ENCODE data around the gene FGFR4.
A peak's percentile ranks its signal among the peaks of the same experiment; 100 is the strongest.
"Not testable (repeated sequence)": the region's sequence is repeated elsewhere in the genome, so short reads cannot be mapped to it uniquely, and the experiment has no call there.

FGFR4 gene

DNA sequence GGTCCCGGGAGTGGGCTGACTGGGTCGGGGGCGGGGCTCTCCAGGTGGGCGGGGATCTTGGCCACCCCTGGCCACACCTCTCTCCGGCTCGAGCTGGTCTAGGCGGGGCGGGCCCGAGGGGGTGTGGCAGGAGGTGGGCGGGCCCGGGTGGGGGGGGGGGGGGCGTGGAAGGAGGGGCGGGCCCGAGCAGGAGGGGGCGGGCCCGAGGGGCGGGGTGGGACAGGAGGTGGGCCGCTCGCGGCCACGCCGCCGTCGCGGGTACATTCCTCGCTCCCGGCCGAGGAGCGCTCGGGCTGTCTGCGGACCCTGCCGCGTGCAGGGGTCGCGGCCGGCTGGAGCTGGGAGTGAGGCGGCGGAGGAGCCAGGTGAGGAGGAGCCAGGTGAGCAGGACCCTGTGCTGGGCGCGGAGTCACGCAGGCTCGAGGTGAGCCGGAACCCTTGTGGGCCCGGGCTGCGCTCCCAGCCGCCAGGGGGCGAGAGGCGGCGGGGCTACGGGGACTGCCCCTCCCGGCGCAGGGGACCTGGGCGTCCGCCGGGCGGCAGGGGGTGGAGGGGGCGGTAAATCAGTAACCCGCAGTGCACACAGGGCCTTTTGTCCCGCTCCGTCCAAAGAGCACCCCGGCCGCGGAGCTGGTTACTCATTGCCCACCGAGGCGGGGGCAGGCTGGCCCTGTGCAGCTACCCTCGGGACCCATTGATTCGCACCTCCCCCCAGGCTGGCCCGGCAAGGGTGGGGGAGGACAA, at the start of gene FGFR4:
TSS of gene FGFR4 (plus strand) at position 262 of the 744 bp plus-strand sequence. CDS start 2,688 bp downstream, outside the sequence.
- H3K9ac ChIP-seq (ENCODE audit: low read depth, low read length), result peak within 1 kb of the TSS; percentile 84
- peak within 1 kb of the TSS; percentile 84 for H3K4me3 ChIP-seq (ENCODE audit: low read length)
- peaks cover 17% of the 10 kb centered on the region for H3K36me3 ChIP-seq (ENCODE audit: insufficient read depth, low read depth, low read length)
- no peaks in the 10 kb centered on the region for H3K27me3 ChIP-seq (ENCODE audit: insufficient read depth, low read length)
- no peaks in the 10 kb centered on the region for H3K9me3 ChIP-seq (ENCODE audit: insufficient read depth, low read depth, low read length)
- H3K4me1 ChIP-seq (ENCODE audit: insufficient read depth, low read length), result peaks cover 4% of the 10 kb centered on the region; the same call in 1 of the 2 replicates
- H3K27ac ChIP-seq (ENCODE audit: low read length), result peak within 1 kb of the TSS; percentile 63

GRCh38 chr5:177036921-177037320, 49.8 kb upstream of the FGFR4 start:
- H3K27me3 ChIP-seq (ENCODE audit: insufficient read depth, low read length), result no peaks in the 10 kb centered on the region
- H3K9me3 ChIP-seq (ENCODE audit: insufficient read depth, low read depth, low read length), result no peaks in the 10 kb centered on the region
- H3K36me3 ChIP-seq (ENCODE audit: insufficient read depth, low read depth, low read length), result peaks cover 23% of the 10 kb centered on the region

DNA sequence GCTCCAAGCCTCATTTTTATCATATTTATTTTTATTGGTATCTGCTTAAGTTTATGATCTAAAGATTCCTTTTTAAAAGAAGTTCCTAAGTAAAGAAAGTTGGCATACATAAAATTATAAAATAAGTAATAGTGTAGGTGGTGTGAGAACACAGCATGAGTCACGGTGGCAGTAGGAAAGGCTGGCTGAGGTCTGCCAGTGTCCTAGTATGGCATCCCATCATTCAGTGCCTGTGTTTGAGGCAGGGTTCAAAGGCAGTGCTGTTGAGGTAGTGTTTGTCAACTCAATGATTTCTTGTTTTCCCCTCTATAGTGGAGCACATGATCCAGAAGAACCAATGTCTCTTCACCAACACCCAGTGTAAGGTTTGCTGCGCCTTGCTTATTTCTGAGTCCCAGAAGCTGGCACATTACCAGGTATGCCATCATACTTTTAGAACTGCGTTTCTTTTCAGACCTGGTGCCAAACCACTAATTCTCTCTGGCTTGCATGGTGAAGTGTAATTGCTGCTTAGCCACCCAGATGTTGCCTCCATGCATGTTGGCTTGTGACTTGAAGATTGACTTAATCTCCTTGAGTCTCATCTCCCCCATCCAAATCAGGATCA, 45.8 kb upstream of the FGFR4 start:
- Histone ChIP-seq H3K27me3 (ENCODE audit: insufficient read depth, low read length) (no peaks in the 10 kb centered on the region), H3K4me3 (ENCODE audit: low read length) (no peak overlapping the region), H3K9me3 (ENCODE audit: insufficient read depth, low read depth, low read length) (no peaks in the 10 kb centered on the region), H3K4me1 (ENCODE audit: insufficient read depth, low read length) (peaks cover 8% of the 10 kb centered on the region; the same call in 1 of the 2 replicates), H3K36me3 (ENCODE audit: insufficient read depth, low read depth, low read length) (peaks cover 60% of the 10 kb centered on the region), H3K27ac (ENCODE audit: low read length) (no peak overlapping the region), H3K9ac (ENCODE audit: low read depth, low read length) (no peak overlapping the region)

More at GRCh38 chr5:177036921-177037320, 49.8 kb upstream of the FGFR4 start:
- Histone ChIP-seq H3K27ac (ENCODE audit: low read length) (no peak overlapping the region), H3K4me1 (ENCODE audit: insufficient read depth, low read length) (peaks cover 10% of the 10 kb centered on the region; the same call in 1 of the 2 replicates), H3K4me3 (ENCODE audit: low read length) (no peak overlapping the region), H3K9ac (ENCODE audit: low read depth, low read length) (no peak overlapping the region)

GRCh38 chr5:177041936-177042335, 44.8 kb upstream of the FGFR4 start:
- no peak overlapping the region for H3K4me3 ChIP-seq (ENCODE audit: low read length)
- H3K9me3 ChIP-seq (ENCODE audit: insufficient read depth, low read depth, low read length), result no peaks in the 10 kb centered on the region
- no peaks in the 10 kb centered on the region for H3K4me1 ChIP-seq (ENCODE audit: insufficient read depth, low read length)
- H3K27ac ChIP-seq (ENCODE audit: low read length), result no peak overlapping the region
- H3K36me3 ChIP-seq (ENCODE audit: insufficient read depth, low read depth, low read length), result peaks cover 69% of the 10 kb centered on the region
- no peaks in the 10 kb centered on the region for H3K27me3 ChIP-seq (ENCODE audit: insufficient read depth, low read length)
- H3K9ac ChIP-seq (ENCODE audit: low read depth, low read length), result no peak overlapping the region

DNA sequence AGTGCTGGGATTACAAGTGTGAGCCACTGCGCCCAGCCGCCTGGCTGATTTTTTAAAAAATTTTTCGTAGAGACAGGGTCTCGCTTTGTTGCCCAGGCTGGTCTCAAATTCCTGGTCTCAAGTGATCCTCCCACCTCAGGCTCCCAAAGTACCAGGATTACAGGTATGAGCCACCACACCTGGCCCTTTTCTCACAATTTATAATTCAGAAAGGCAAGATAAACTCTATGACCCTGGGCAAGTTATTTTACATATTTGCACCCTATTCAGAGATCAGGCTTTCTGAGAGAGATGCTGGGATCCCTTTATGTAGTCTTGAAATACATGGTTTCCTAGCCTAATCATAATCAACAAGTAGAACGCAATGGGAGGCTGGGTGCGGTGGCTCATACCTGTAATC, 43.6 kb upstream of the FGFR4 start:
- no peak overlapping the region for H3K9ac ChIP-seq (ENCODE audit: low read depth, low read length)
- H3K27me3 ChIP-seq (ENCODE audit: insufficient read depth, low read length), result no peaks in the 10 kb centered on the region
- H3K9me3 ChIP-seq (ENCODE audit: insufficient read depth, low read depth, low read length), result no peaks in the 10 kb centered on the region
- peaks cover 71% of the 10 kb centered on the region for H3K36me3 ChIP-seq (ENCODE audit: insufficient read depth, low read depth, low read length)
- H3K27ac ChIP-seq (ENCODE audit: low read length), result no peak overlapping the region
- H3K4me1 ChIP-seq (ENCODE audit: insufficient read depth, low read length), result no peaks in the 10 kb centered on the region
- no peak overlapping the region for H3K4me3 ChIP-seq (ENCODE audit: low read length)

- H3K27ac ChIP-seq (ENCODE audit: low read length), result no peak overlapping the region
- no peak overlapping the region for H3K9ac ChIP-seq (ENCODE audit: low read depth, low read length)
- no peaks in the 10 kb centered on the region for H3K9me3 ChIP-seq (ENCODE audit: insufficient read depth, low read depth, low read length)
- no peaks in the 10 kb centered on the region for H3K27me3 ChIP-seq (ENCODE audit: insufficient read depth, low read length)
- H3K36me3 ChIP-seq (ENCODE audit: insufficient read depth, low read depth, low read length), result peaks cover 72% of the 10 kb centered on the region
- no peaks in the 10 kb centered on the region for H3K4me1 ChIP-seq (ENCODE audit: insufficient read depth, low read length)
- no peak overlapping the region for H3K4me3 ChIP-seq (ENCODE audit: low read length)
These were observed 42.8 kb upstream of the FGFR4 start for GRCh38 chr5:177043958-177044357.

DNA sequence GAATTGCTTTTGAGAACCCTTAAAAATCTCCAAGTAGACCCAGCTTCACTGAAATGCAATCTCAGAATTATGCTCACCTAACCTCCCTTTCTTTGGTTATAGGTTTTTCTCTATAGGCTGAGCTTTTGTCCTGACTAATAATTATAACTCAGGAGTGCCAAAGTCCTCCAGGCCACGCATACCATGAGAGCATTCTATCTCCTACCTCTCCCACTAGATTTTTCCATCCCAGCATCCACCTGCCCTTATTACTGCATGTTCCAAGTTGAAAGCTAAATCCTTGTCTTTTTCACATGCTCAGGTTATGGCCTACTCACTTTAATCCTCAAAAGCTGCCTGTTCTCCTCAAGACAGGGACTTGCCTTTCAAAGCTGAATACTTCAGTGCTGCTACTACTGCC, 42.1 kb upstream of the FGFR4 start:
- H3K9me3 ChIP-seq (ENCODE audit: insufficient read depth, low read depth, low read length), result no peaks in the 10 kb centered on the region
- H3K27ac ChIP-seq (ENCODE audit: low read length), result no peak overlapping the region
- no peak overlapping the region for H3K9ac ChIP-seq (ENCODE audit: low read depth, low read length)
- H3K4me1 ChIP-seq (ENCODE audit: insufficient read depth, low read length), result no peaks in the 10 kb centered on the region
- no peak overlapping the region for H3K4me3 ChIP-seq (ENCODE audit: low read length)
- peaks cover 79% of the 10 kb centered on the region for H3K36me3 ChIP-seq (ENCODE audit: insufficient read depth, low read depth, low read length)
- H3K27me3 ChIP-seq (ENCODE audit: insufficient read depth, low read length), result no peaks in the 10 kb centered on the region

- H3K27me3 ChIP-seq (ENCODE audit: insufficient read depth, low read length), result no peaks in the 10 kb centered on the region
- no peak overlapping the region for H3K9ac ChIP-seq (ENCODE audit: low read depth, low read length)
- no peaks in the 10 kb centered on the region for H3K9me3 ChIP-seq (ENCODE audit: insufficient read depth, low read depth, low read length)
- no peak overlapping the region for H3K27ac ChIP-seq (ENCODE audit: low read length)
- H3K4me3 ChIP-seq (ENCODE audit: low read length), result no peak overlapping the region
- peaks cover 86% of the 10 kb centered on the region for H3K36me3 ChIP-seq (ENCODE audit: insufficient read depth, low read depth, low read length)
- H3K4me1 ChIP-seq (ENCODE audit: insufficient read depth, low read length), result no peaks in the 10 kb centered on the region
These were observed 41.1 kb upstream of the FGFR4 start for GRCh38 chr5:177045631-177046030.

GRCh38 chr5:177048531-177048930, 38.2 kb upstream of the FGFR4 start:
- not testable (repeated sequence) for H3K9ac ChIP-seq (ENCODE audit: low read depth, low read length); H3K27me3 ChIP-seq (ENCODE audit: insufficient read depth, low read length); H3K4me3 ChIP-seq (ENCODE audit: low read length); H3K4me1 ChIP-seq (ENCODE audit: insufficient read depth, low read length); H3K27ac ChIP-seq (ENCODE audit: low read length); H3K9me3 ChIP-seq (ENCODE audit: insufficient read depth, low read depth, low read length)
- H3K36me3 ChIP-seq (ENCODE audit: insufficient read depth, low read depth, low read length), result peaks cover 81% of the 10 kb centered on the region

GRCh38 chr5:177049285-177049684, 37.4 kb upstream of the FGFR4 start:
- H3K4me3 ChIP-seq (ENCODE audit: low read length), result no peak overlapping the region
- H3K4me1 ChIP-seq (ENCODE audit: insufficient read depth, low read length), result no peaks in the 10 kb centered on the region
- peaks cover 79% of the 10 kb centered on the region for H3K36me3 ChIP-seq (ENCODE audit: insufficient read depth, low read depth, low read length)
- H3K27ac ChIP-seq (ENCODE audit: low read length), result no peak overlapping the region
- no peak overlapping the region for H3K9ac ChIP-seq (ENCODE audit: low read depth, low read length)
- no peaks in the 10 kb centered on the region for H3K9me3 ChIP-seq (ENCODE audit: insufficient read depth, low read depth, low read length)
- H3K27me3 ChIP-seq (ENCODE audit: insufficient read depth, low read length), result no peaks in the 10 kb centered on the region

- Histone ChIP-seq H3K36me3 (ENCODE audit: insufficient read depth, low read depth, low read length) (peaks cover 39% of the 10 kb centered on the region), H3K27ac (ENCODE audit: low read length) (no peak overlapping the region), H3K9ac (ENCODE audit: low read depth, low read length) (no peak overlapping the region), H3K9me3 (ENCODE audit: insufficient read depth, low read depth, low read length) (no peaks in the 10 kb centered on the region), H3K4me1 (ENCODE audit: insufficient read depth, low read length) (no peaks in the 10 kb centered on the region), H3K4me3 (ENCODE audit: low read length) (no peak overlapping the region), H3K27me3 (ENCODE audit: insufficient read depth, low read length) (no peaks in the 10 kb centered on the region)
These were observed 22.0 kb upstream of the FGFR4 start for GRCh38 chr5:177064500-177065277.
